ENCODE measurements around the gene ARL14EP. TPM values are rescaled to one million over a fixed set of nuclear protein-coding genes. Genes with fewer than 3 reads are reported as not detected.

ARL14EP gene
- total RNA-seq, 1 donor from 2014 or later, result 4.2 TPM

DNA sequence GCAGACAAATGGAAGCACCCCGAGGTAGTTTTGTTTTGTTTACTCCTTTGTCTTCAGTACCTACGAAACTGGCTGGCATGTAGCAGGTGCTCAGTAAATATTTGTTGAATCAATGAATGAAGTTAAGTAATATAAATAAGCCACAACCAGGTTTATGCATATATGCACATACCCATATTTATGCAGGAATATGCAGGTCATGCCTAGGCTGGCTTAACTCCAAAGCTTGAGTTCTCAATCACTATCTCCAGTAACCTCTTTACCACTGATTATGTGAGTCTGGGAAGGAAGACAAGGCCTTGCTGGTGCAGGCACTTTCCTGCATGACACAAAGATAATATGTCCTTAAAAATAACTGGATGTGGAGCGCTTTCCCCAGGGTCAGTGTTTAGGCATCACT lies 27.5 kb downstream of the ARL14EP start:
- Histone ChIP-seq H3K36me3 (no peaks in the 10 kb centered on the region), H3K4me3 (no peak overlapping the region), H3K9me3 (no peaks in the 10 kb centered on the region), H3K27ac (no peak overlapping the region), H3K4me1 (no peaks in the 10 kb centered on the region), H3K27me3 (no peaks in the 10 kb centered on the region)
- intact Hi-C loops (cut with DNase I), result no loop called here
- DNase-seq (ENCODE audit: low spot score in 2 of 2), result no peak
- no peak for TF ChIP-seq CTCF (IDR thresholded peaks at IDR 0.05)

DNA sequence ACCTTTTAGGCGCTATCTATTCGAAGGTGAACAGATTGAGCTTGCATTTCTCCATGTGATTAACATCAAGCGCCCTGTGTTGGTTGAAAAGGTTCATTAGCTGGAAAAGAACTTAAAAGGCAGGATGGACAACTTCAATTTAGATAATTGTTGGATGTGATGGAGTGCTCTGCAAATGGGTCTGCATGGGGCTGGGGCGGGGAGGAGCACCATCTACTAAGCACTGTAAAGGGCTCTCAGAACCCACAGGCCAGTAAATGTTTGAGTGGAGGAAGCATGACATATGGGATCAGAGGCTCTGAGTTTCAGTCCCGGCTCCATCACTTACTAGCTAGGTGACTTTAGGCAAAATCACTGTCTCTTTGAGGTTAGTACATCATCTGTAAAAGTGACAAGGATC lies 28.2 kb downstream of the ARL14EP start:
- TF ChIP-seq CTCF (IDR thresholded peaks at IDR 0.05), result no peak
- Histone ChIP-seq H3K27me3 (no peaks in the 10 kb centered on the region), H3K4me3 (no peak overlapping the region), H3K4me1 (no peaks in the 10 kb centered on the region), H3K36me3 (no peaks in the 10 kb centered on the region), H3K9me3 (no peaks in the 10 kb centered on the region), H3K27ac (no peak overlapping the region)
- intact Hi-C loops (cut with DNase I), result no loop called here
- DNase-seq (ENCODE audit: low spot score in 2 of 2), result no peak

DNA sequence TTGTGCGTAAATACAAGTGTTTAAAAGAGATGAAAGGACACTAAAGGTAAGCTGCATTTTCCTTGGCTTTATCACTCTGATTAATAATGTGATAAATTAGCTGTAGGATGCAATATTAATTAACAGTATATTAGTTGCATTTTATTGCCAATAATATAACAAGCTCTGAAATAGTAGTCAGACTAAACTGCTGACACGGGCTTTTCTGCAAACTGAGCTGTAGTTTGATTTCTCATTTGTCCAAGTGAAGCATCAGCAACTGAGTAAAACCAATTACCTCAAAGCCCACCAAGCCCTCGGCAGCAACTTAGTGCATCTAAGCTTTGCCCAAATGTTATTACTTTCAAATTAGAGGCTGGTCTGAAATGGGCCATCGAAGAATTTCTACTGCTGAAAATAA lies 33.5 kb downstream of the ARL14EP start:
- Histone ChIP-seq H3K9me3 (no peaks in the 10 kb centered on the region), H3K36me3 (no peaks in the 10 kb centered on the region), H3K4me3 (no peak overlapping the region), H3K4me1 (no peaks in the 10 kb centered on the region), H3K27me3 (no peaks in the 10 kb centered on the region), H3K27ac (no peak overlapping the region)
- intact Hi-C loops (cut with DNase I), result no loop called here
- no peak for TF ChIP-seq CTCF (IDR thresholded peaks at IDR 0.05)
- DNase-seq (ENCODE audit: low spot score in 2 of 2), result no peak

GRCh38 chr11:30357872-30358271 lies 35.0 kb downstream of the ARL14EP start:
- Histone ChIP-seq H3K4me1 (no peaks in the 10 kb centered on the region), H3K9me3 (no peaks in the 10 kb centered on the region), H3K36me3 (no peaks in the 10 kb centered on the region), H3K4me3 (no peak overlapping the region), H3K27ac (no peak overlapping the region), H3K27me3 (no peaks in the 10 kb centered on the region)
- no peak for DNase-seq (ENCODE audit: low spot score in 2 of 2)
- intact Hi-C loops (cut with DNase I), result no loop called here
- no peak for TF ChIP-seq CTCF (IDR thresholded peaks at IDR 0.05)

DNA sequence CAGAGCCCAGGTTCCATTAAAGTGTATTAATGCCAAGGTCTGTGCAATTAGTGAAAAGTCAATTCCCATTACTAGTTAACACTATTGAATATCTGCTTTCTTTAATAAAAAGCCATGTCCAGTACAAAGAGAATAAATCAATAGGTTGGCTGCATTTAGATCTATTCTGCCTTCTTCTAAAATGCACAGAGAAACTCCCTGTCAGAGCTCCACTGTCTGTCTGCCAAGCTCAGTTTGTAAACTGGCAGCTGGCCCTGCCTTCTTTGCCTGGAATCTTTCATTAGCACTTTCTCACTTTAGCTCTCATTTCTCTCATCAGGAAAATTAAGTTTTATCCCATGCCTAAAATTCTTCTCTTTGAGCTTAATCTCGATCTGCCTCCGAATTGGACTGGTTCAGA lies 35.6 kb downstream of the ARL14EP start:
- H3K4me3 ChIP-seq, result no peak overlapping the region
- TF ChIP-seq CTCF (IDR thresholded peaks at IDR 0.05), result no peak
- intact Hi-C loops (cut with DNase I), result no loop called here
- H3K4me1 ChIP-seq, result no peaks in the 10 kb centered on the region
- H3K27ac ChIP-seq, result no peak overlapping the region
- no peak for DNase-seq (ENCODE audit: low spot score in 2 of 2)
- no peaks in the 10 kb centered on the region for H3K36me3 ChIP-seq
- no peaks in the 10 kb centered on the region for H3K9me3 ChIP-seq
- H3K27me3 ChIP-seq, result no peaks in the 10 kb centered on the region

DNA sequence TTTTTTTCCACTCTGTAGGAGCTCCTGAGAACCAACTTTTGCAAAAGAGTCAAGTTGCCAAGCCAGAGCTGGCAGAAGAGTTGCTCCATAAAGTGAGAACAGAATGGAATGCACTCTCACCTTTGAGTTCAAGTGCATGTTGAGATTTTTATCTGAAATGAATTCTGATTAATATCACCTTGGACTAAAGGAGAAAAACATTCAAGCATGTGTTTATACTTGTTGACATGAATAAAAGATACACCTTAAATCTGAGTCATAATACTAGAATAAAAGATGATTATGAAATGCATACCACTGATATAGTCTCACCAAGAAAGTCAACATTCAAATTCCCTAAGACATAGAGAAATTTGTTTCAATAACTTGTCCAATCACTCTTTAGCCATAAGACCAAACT lies 37.8 kb downstream of the ARL14EP start:
- Histone ChIP-seq H3K4me1 (no peaks in the 10 kb centered on the region), H3K4me3 (no peak overlapping the region), H3K9me3 (no peaks in the 10 kb centered on the region), H3K27me3 (no peaks in the 10 kb centered on the region), H3K36me3 (no peaks in the 10 kb centered on the region), H3K27ac (no peak overlapping the region)
- intact Hi-C loops (cut with DNase I), result no loop called here
- TF ChIP-seq CTCF (IDR thresholded peaks at IDR 0.05), result no peak
- DNase-seq (ENCODE audit: low spot score in 2 of 2), result no peak

Measured in ascending aorta (tissue), 2 donors.